OCI-LY1 (cell line): ENCODE results near the gene GRK5.

ENCODE experiments used
- CTCF ChIP-seq: fragments of 200-600 bp; sonication (generic), shearing (Covaris generic); IDR thresholded peaks from 2 replicates; pipeline ENCODE4 v1.5.1; 2017; ENCODE audit warnings: mild to moderate bottlenecking, antibody characterized with exemption, low read length, moderate library complexity, mixed read lengths
- EZH2 ChIP-seq: fragments of 200-600 bp; sonication (generic), shearing (Covaris generic); IDR thresholded peaks from 2 replicates; pipeline ENCODE4 v1.8.0; 2017; ENCODE audit warnings: borderline replicate concordance, mixed run types, mild to moderate bottlenecking, antibody characterized with exemption, low read length, moderate library complexity, mixed read lengths

GRCh38 chr10:119441921-119442757, 234.8 kb downstream of the GRK5 start:
- TF ChIP-seq CTCF (peak; percentile 57), EZH2 (no peak)
